Measurements from ENCODE around the gene IFNL1. TPM values are rescaled to one million over a fixed set of nuclear protein-coding genes. Genes with fewer than 3 reads are reported as not detected.

IFNL1 gene
- total and polyA plus RNA-seq, 2 donors (not counting 1 experiment from before 2014, with no cell fraction given) = not detected

DNA sequence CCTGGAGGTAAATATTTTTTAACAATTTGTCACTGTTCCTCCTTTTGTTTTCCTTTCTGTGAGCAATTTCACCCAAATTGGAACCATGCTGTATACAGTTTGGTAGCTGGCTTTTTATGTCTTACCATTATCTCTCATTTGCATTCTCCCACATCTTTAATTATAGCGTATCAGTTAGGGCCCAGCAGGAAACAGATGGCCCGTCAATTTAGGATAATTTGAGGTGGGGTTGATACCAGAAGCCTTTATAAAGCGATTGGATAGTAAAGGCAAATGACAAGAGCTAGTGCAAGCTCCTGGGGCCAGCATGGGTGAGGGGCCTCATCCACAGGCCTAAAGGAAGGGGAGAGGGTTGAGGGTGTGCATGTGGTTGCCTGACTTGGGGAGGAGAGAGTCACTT is 43.7 kb upstream of the IFNL1 start:
- Histone ChIP-seq H3K9me3 (ENCODE audit: control extremely low read depth in 1 of 3, control insufficient read depth in 2 of 3, insufficient read depth in 1 of 3, low read length in 2 of 3) (peaks cover 0 to 6% (median 0%) of the 10 kb centered on the region in 3 donors), H4K20me1 (ENCODE audit: control insufficient read depth, insufficient read depth, low read length, poor library complexity, severe bottlenecking) (no peaks in the 10 kb centered on the region), H3K79me2 (ENCODE audit: control insufficient read depth, insufficient read depth, low read length) (no peaks in the 10 kb centered on the region), H3K9ac (ENCODE audit: low read length) (no peak overlapping the region), H3K36me3 (replicated peaks in 1 of 2; ENCODE audit: control extremely low read depth in 1 of 2, control insufficient read depth in 1 of 2, extremely low read depth in 1 of 2, insufficient read depth in 2 of 2, low read length in 1 of 2) (no peaks in the 10 kb centered on the region), H3K27ac (ENCODE audit: low read length in 2 of 2) (no peak overlapping the region), H2AFZ (ENCODE audit: insufficient read depth, low read depth, low read length, poor library complexity, severe bottlenecking) (peak overlapping the region; percentile 49), H3K27me3 (replicated peaks in 1 of 4; ENCODE audit: control extremely low read depth in 1 of 4, control insufficient read depth in 3 of 4, insufficient read depth in 4 of 4, low read length in 3 of 4) (peaks cover 0 to 16% (median 4%) of the 10 kb centered on the region in 4 experiments), H3K4me1 (ENCODE audit: control insufficient read depth in 2 of 2, insufficient read depth in 2 of 2, low read length in 2 of 2) (peaks cover 4 to 5% of the 10 kb centered on the region in 2 donors), H3K4me2 (replicated peaks; ENCODE audit: low read depth, low read length, poor library complexity, severe bottlenecking) (no peak overlapping the region), H3K4me3 (ENCODE audit: control extremely low read depth in 1 of 5, extremely low read depth in 1 of 5, insufficient read depth in 1 of 5, low read depth in 2 of 5, low read length in 4 of 5) (no peak overlapping the region)
- no peak for ATAC-seq (ENCODE audit: low read depth)
- ChIA-PET POLR2A (no interaction called here), CTCF (no interaction called here)
- no peaks in the 10 kb centered on the region for H3K9me3 Mint-ChIP-seq (ENCODE audit: insufficient read depth)
- no peaks in the 10 kb centered on the region for H3K4me1 Mint-ChIP-seq
- peaks cover 12% of the 10 kb centered on the region for H3K27me3 Mint-ChIP-seq
- TF ChIP-seq CTCF (IDR thresholded peaks at IDR 0.05) (no peak), EZH2 (IDR thresholded peaks at IDR 0.05; ENCODE audit: borderline replicate concordance, insufficient read depth, low read depth, low read length, poor library complexity, severe bottlenecking) (no peak)
- intact Hi-C loops (cut with micrococcal nuclease) = no loop called here
- H3K4me3 Mint-ChIP-seq = no peak overlapping the region
- no peak overlapping the region for H3K27ac Mint-ChIP-seq
- 0% methylated on average over 2 of the region's 3 CpGs for WGBS (ENCODE audit: insufficient coverage)
- no peak for DNase-seq

GRCh38 chr19:39253374-39254149 is 42.6 kb upstream of the IFNL1 start:
- DNase-seq = no peak
- no peaks in the 10 kb centered on the region for H3K36me3 ChIP-seq (replicated peaks in 1 of 2; ENCODE audit: control extremely low read depth in 1 of 2, control insufficient read depth in 1 of 2, extremely low read depth in 1 of 2, insufficient read depth in 2 of 2, low read length in 1 of 2)
- H3K4me1 ChIP-seq (ENCODE audit: control insufficient read depth in 2 of 2, insufficient read depth in 2 of 2, low read length in 2 of 2) = no peaks in the 10 kb centered on the region
- intact Hi-C loops (cut with micrococcal nuclease) = no loop called here
- H3K27ac ChIP-seq (ENCODE audit: low read length in 2 of 2) = no peak overlapping the region
- Mint-ChIP-seq H3K27ac (no peak overlapping the region), H3K4me1 (no peaks in the 10 kb centered on the region), H3K27me3 (peaks cover 13% of the 10 kb centered on the region), H3K9me3 (ENCODE audit: insufficient read depth) (no peaks in the 10 kb centered on the region), H3K4me3 (no peak overlapping the region)
- CTCF ChIA-PET = no interaction called here
- H3K4me3 ChIP-seq (ENCODE audit: control extremely low read depth in 1 of 5, extremely low read depth in 1 of 5, insufficient read depth in 1 of 5, low read depth in 2 of 5, low read length in 4 of 5) = no peak overlapping the region
- no peak overlapping the region for H2AFZ ChIP-seq (ENCODE audit: insufficient read depth, low read depth, low read length, poor library complexity, severe bottlenecking)
- WGBS (ENCODE audit: insufficient coverage) = 86% methylated on average over 3 of the region's 8 CpGs
- POLR2A ChIA-PET = no interaction called here
- no peaks in the 10 kb centered on the region for H3K79me2 ChIP-seq (ENCODE audit: control insufficient read depth, insufficient read depth, low read length)
- no peaks in the 10 kb centered on the region for H4K20me1 ChIP-seq (ENCODE audit: control insufficient read depth, insufficient read depth, low read length, poor library complexity, severe bottlenecking)
- no peak for ATAC-seq (ENCODE audit: low read depth)
- no peak overlapping the region for H3K9ac ChIP-seq (ENCODE audit: low read length)
- peaks cover 0 to 8% (median under 1%) of the 10 kb centered on the region in 4 experiments for H3K27me3 ChIP-seq (replicated peaks in 1 of 4; ENCODE audit: control extremely low read depth in 1 of 4, control insufficient read depth in 3 of 4, insufficient read depth in 4 of 4, low read length in 3 of 4)
- H3K9me3 ChIP-seq (ENCODE audit: control extremely low read depth in 1 of 3, control insufficient read depth in 2 of 3, insufficient read depth in 1 of 3, low read length in 2 of 3) = peaks cover 0 to 6% (median 0%) of the 10 kb centered on the region in 3 donors
- no peak overlapping the region for H3K4me2 ChIP-seq (replicated peaks; ENCODE audit: low read depth, low read length, poor library complexity, severe bottlenecking)
- TF ChIP-seq CTCF (IDR thresholded peaks at IDR 0.05) (no peak), EZH2 (IDR thresholded peaks at IDR 0.05; ENCODE audit: borderline replicate concordance, insufficient read depth, low read depth, low read length, poor library complexity, severe bottlenecking) (no peak)

All from B cell (primary cell).